IMR-90 (cell line): ENCODE measurements around the gene CDH22.

ENCODE experiments used
- CHD1 ChIP-seq: IDR thresholded peaks from 2 replicates; pipeline ENCODE4 v1.6.1; 2012; ENCODE audit warnings: low read depth, low read length, improper control_type of control experiment
- CTCF ChIP-seq: conservative IDR thresholded peaks from 2 replicates; pipeline ENCODE4 v1.5.1; 2012; ENCODE audit warnings: mild to moderate bottlenecking, low read depth, low read length, improper control_type of control experiment
- POLR2A ChIP-seq: IDR thresholded peaks from 2 replicates; pipeline ENCODE4 v1.6.1; 2012; ENCODE audit warnings: mild to moderate bottlenecking, low read depth, low read length
- SMC3 ChIP-seq: fragments of 150-350 bp; IDR thresholded peaks from 2 replicates; pipeline ENCODE4 v1.6.1; 2016; ENCODE audit warnings: low read depth, mild to moderate bottlenecking, antibody characterized with exemption, low read length, moderate library complexity

- TF ChIP-seq SMC3 (no peak), CHD1 (no peak), CTCF (no peak), POLR2A (no peak)
Measured at GRCh38 chr20:46304361-46304760, 3.9 kb downstream of the CDH22 start.
